Thymus (tissue), 11 donors: ENCODE results near the gene GPR152. TPM values are rescaled to one million over a fixed set of nuclear protein-coding genes. Genes with fewer than 3 reads are reported as not detected.
"Not testable (repeated sequence)": the region's sequence is repeated elsewhere in the genome, so short reads cannot be mapped to it uniquely, and the experiment has no call there.

Source experiments
- DNase-seq, 9 donors: peaks; one replicate each; pipeline ENCODE4 v3.0.0-alpha.2; 2013; ENCODE audit warnings: low spot score in 9 of 9, low read depth in 6 of 9, missing footprints in 1 of 9
- H3K27ac ChIP-seq, 2 donors: one replicate each; pipeline ENCODE4 v1.5.1; 2013; ENCODE audit warnings: control low read depth in 1 of 2, low read depth in 1 of 2, low read length in 1 of 2, mild to moderate bottlenecking in 1 of 2, moderate library complexity in 1 of 2
- H3K27me3 ChIP-seq, 2 donors: one replicate each; pipeline ENCODE4 v1.5.1; 2013; ENCODE audit warnings: low read length in 1 of 2; ENCODE audit not compliant: control insufficient read depth in 2 of 2, insufficient read depth in 1 of 2
- H3K36me3 ChIP-seq, 2 donors: one replicate each; pipeline ENCODE4 v1.5.1; 2013; ENCODE audit warnings: low read length in 1 of 2, mild to moderate bottlenecking in 1 of 2, moderate library complexity in 1 of 2; ENCODE audit not compliant: control insufficient read depth in 2 of 2, insufficient read depth in 2 of 2
- H3K4me1 ChIP-seq, 2 donors: one replicate each; pipeline ENCODE4 v1.5.1; 2013; ENCODE audit warnings: low read length in 2 of 2; ENCODE audit not compliant: control insufficient read depth in 2 of 2, insufficient read depth in 2 of 2
- H3K4me3 ChIP-seq, 2 donors: one replicate each; pipeline ENCODE4 v1.5.1; 2013; ENCODE audit warnings: low read length in 2 of 2, control low read depth in 1 of 2, mild to moderate bottlenecking in 1 of 2
- H3K9me3 ChIP-seq, 2 donors: one replicate each; pipeline ENCODE4 v1.5.1; 2013; ENCODE audit warnings: low read length in 1 of 2, mild to moderate bottlenecking in 1 of 2; ENCODE audit not compliant: control insufficient read depth in 2 of 2, insufficient read depth in 1 of 2
- WGBS: extraction: QIAGEN DNeasy Blood & Tissue Kit; methylation state at CpG from one replicate; pipeline ENCODE4 v1.1.7; 2013; 5-methylcytosine and 5-hydroxymethylcytosine counted together
- polyA plus RNA-seq: library from polyadenylated mRNA; stranded (reverse); fragments of 200-250 nt; gene quantifications from one replicate; pipeline ENCODE4 v1.2.3, GENCODE V29; 2013
- total RNA-seq: library from RNA; stranded (reverse); fragments of 120-200 nt; gene quantifications from one replicate; pipeline ENCODE4 v1.2.4, GENCODE V29; 2013
- donor health status: healthy.

The GPR152 gene
- total and polyA plus RNA-seq, 2 donors, result not detected

- peaks cover 83 to 87% of the 10 kb centered on the region in 2 donors for H3K36me3 ChIP-seq
- 96% methylated on average over 15 of the region's 15 CpGs for WGBS
- H3K4me3 ChIP-seq, result no peak overlapping the region
- H3K9me3 ChIP-seq, result no peaks in the 10 kb centered on the region
- peaks cover 13 to 20% of the 10 kb centered on the region in 2 donors for H3K4me1 ChIP-seq
- DNase-seq, result no peak
- H3K27ac ChIP-seq, result no peak overlapping the region
- H3K27me3 ChIP-seq, result no peaks in the 10 kb centered on the region
Observed at GRCh38 chr11:67490727-67491065, 38.2 kb upstream of the GPR152 start.

- no peak for DNase-seq
- no peak overlapping the region for H3K27ac ChIP-seq
- no peaks in the 10 kb centered on the region for H3K9me3 ChIP-seq
- WGBS, result 97% methylated on average over 23 of the region's 23 CpGs
- H3K4me1 ChIP-seq, result peaks cover 13 to 26% of the 10 kb centered on the region in 2 donors
- H3K36me3 ChIP-seq, result peaks cover 77 to 82% of the 10 kb centered on the region in 2 donors
- no peak overlapping the region for H3K4me3 ChIP-seq
- H3K27me3 ChIP-seq, result no peaks in the 10 kb centered on the region
Observed at GRCh38 chr11:67489885-67490726, 37.6 kb upstream of the GPR152 start.

- Histone ChIP-seq H3K4me3 (no peak overlapping the region), H3K27ac (no peak overlapping the region), H3K9me3 (no peaks in the 10 kb centered on the region), H3K27me3 (no peaks in the 10 kb centered on the region), H3K36me3 (peaks cover 70 to 78% of the 10 kb centered on the region in 2 donors), H3K4me1 (peaks cover 13 to 34% of the 10 kb centered on the region in 2 donors)
- DNase-seq, result no peak
- 97% methylated on average over 25 of the region's 25 CpGs for WGBS
Observed at GRCh38 chr11:67489203-67489884, 36.8 kb upstream of the GPR152 start.

GRCh38 chr11:67486481-67487195 is 34.1 kb upstream of the GPR152 start:
- 87% methylated on average over 20 of the region's 20 CpGs for WGBS
- Histone ChIP-seq H3K4me1 (peaks cover 17 to 53% of the 10 kb centered on the region in 2 donors), H3K4me3 (no peak overlapping the region), H3K36me3 (peaks cover 43 to 54% of the 10 kb centered on the region in 2 donors), H3K9me3 (peaks cover 0 to 9% of the 10 kb centered on the region in 2 donors), H3K27ac (peak overlapping the region; percentile 1 to 70), H3K27me3 (no peaks in the 10 kb centered on the region)
- no peak for DNase-seq

GRCh38 chr11:67485873-67486361 is 33.4 kb upstream of the GPR152 start:
- Histone ChIP-seq H3K4me1 (peaks cover 17 to 53% of the 10 kb centered on the region in 2 donors), H3K36me3 (peaks cover 36 to 47% of the 10 kb centered on the region in 2 donors), H3K27ac (peak overlapping the region; percentile 51 to 70)
- 75% methylated on average over 7 of the region's 7 CpGs for WGBS
- H3K27me3 ChIP-seq, H3K9me3 ChIP-seq, H3K4me3 ChIP-seq: not testable (repeated sequence)
- peak in 2 of 9 donors; percentile 40 to 63 for DNase-seq

GRCh38 chr11:67484847-67485311 is 32.4 kb upstream of the GPR152 start:
- WGBS, result 27% methylated on average over 11 of the region's 11 CpGs
- Histone ChIP-seq H3K27ac (peak overlapping the region; percentile 93 to 100), H3K4me1 (peaks cover 17 to 53% of the 10 kb centered on the region in 2 donors), H3K9me3 (peaks cover 0 to 9% of the 10 kb centered on the region in 2 donors), H3K4me3 (peak overlapping the region; percentile 44 to 71), H3K27me3 (no peaks in the 10 kb centered on the region), H3K36me3 (peaks cover 25 to 36% of the 10 kb centered on the region in 2 donors)
- peak in 2 of 9 donors; percentile 55 to 75 for DNase-seq

- peaks cover 0 to 9% of the 10 kb centered on the region in 2 donors for H3K9me3 ChIP-seq
Observed at GRCh38 chr11:67483831-67484665, 31.5 kb upstream of the GPR152 start.

More at GRCh38 chr11:67483831-67484665, 31.5 kb upstream of the GPR152 start:
- WGBS, result 34% methylated on average over 16 of the region's 16 CpGs
- H3K4me1 ChIP-seq, result peaks cover 17 to 45% of the 10 kb centered on the region in 2 donors
- peaks cover 17 to 28% of the 10 kb centered on the region in 2 donors for H3K36me3 ChIP-seq
- H3K4me3 ChIP-seq, result peak overlapping the region; percentile 44 to 71
- H3K27me3 ChIP-seq, result no peaks in the 10 kb centered on the region
- peak in 4 of 9 donors; percentile 67 to 91 (median 74) for DNase-seq
- peak overlapping the region; percentile 93 to 100 for H3K27ac ChIP-seq
